Osteoblast (primary cell): ENCODE measurements around the gene MIF. TPM values are rescaled to one million over a fixed set of nuclear protein-coding genes. Genes with fewer than 3 reads are reported as not detected.
A peak's percentile ranks its signal among the peaks of the same experiment; 100 is the strongest.

Experiments used
- DNase-seq: peaks from one replicate; pipeline ENCODE4 v3.0.0; 2011; ENCODE audit warnings: low spot score, mixed read lengths; ENCODE audit not compliant: insufficient read length; ENCODE audit errors: missing footprints
- H2AFZ ChIP-seq: 2 replicates; pipeline ENCODE4 v1.6.0; 2011; ENCODE audit warnings: mild to moderate bottlenecking, low read length
- H3K27ac ChIP-seq: 2 replicates; pipeline ENCODE4 v1.5.1; 2011; ENCODE audit warnings: mild to moderate bottlenecking, low read depth, low read length, moderate library complexity
- H3K27me3 ChIP-seq: 2 replicates; pipeline ENCODE4 v1.6.0; 2012; ENCODE audit warnings: mild to moderate bottlenecking, control low read depth, inconsistent platforms, low read length, moderate library complexity; ENCODE audit not compliant: insufficient read depth
- H3K36me3 ChIP-seq: 2 replicates; pipeline ENCODE4 v1.5.1; 2011; ENCODE audit warnings: mild to moderate bottlenecking, low read length, control low read depth, moderate library complexity; ENCODE audit not compliant: insufficient read depth
- H3K4me1 ChIP-seq: 2 replicates; pipeline ENCODE4 v1.5.1; 2011; ENCODE audit warnings: mild to moderate bottlenecking, low read length, control low read depth, moderate library complexity; ENCODE audit not compliant: insufficient read depth
- H3K4me2 ChIP-seq: 2 replicates; pipeline ENCODE4 v1.6.0; 2011; ENCODE audit warnings: mild to moderate bottlenecking, low read length; ENCODE audit not compliant: insufficient read depth
- H3K4me3 ChIP-seq: fragments of 200-600 bp; sonication (generic); 3 replicates; pipeline ENCODE4 v1.5.1; 2012; ENCODE audit warnings: mild to moderate bottlenecking, low read length, inconsistent platforms; ENCODE audit not compliant: insufficient read depth
- H3K79me2 ChIP-seq: 2 replicates; pipeline ENCODE4 v1.6.0; 2012; ENCODE audit warnings: mild to moderate bottlenecking, low read length, control low read depth, inconsistent platforms; ENCODE audit not compliant: insufficient read depth
- H3K9me3 ChIP-seq: 2 replicates; pipeline ENCODE4 v1.5.1; 2011; ENCODE audit warnings: low read depth, low read length, control low read depth
- H4K20me1 ChIP-seq: 2 replicates; pipeline ENCODE4 v1.6.0; 2012; ENCODE audit warnings: mild to moderate bottlenecking, low read length, control low read depth; ENCODE audit not compliant: insufficient read depth
- CTCF ChIP-seq: IDR thresholded peaks from 2 replicates; pipeline ENCODE4 v1.5.1; 2011; ENCODE audit warnings: mild to moderate bottlenecking, low read depth, low read length, moderate library complexity; ENCODE audit errors: extremely low read depth
- total RNA-seq: library from RNA; depleted of rRNA; stranded (reverse); fragments of >200 nt; gene quantifications from 2 replicates; pipeline ENCODE4 v1.2.3, GENCODE V29; 2012

MIF gene
- total RNA-seq, 1 donor = 131 TPM

GRCh38 chr22:23895599-23896144, 1.5 kb downstream of the MIF start:
- Histone ChIP-seq H3K4me3 (peak overlapping the region; percentile 92), H4K20me1 (peaks cover 16% of the 10 kb centered on the region), H3K9me3 (no peaks in the 10 kb centered on the region), H3K79me2 (peaks cover 22% of the 10 kb centered on the region), H3K27me3 (no peaks in the 10 kb centered on the region), H2AFZ (no peak overlapping the region), H3K27ac (peak overlapping the region; percentile 68), H3K4me1 (peaks cover 11% of the 10 kb centered on the region), H3K4me2 (peak overlapping the region; percentile 90), H3K36me3 (peaks cover 15% of the 10 kb centered on the region)
- no peak for TF ChIP-seq CTCF
- peak; percentile 46 for DNase-seq

- H3K27me3 ChIP-seq = no peaks in the 10 kb centered on the region
- peaks cover 22% of the 10 kb centered on the region for H3K79me2 ChIP-seq
- no peak overlapping the region for H3K4me3 ChIP-seq
- peaks cover 16% of the 10 kb centered on the region for H4K20me1 ChIP-seq
- H3K36me3 ChIP-seq = peaks cover 15% of the 10 kb centered on the region
- peak; percentile 15 for DNase-seq
- TF ChIP-seq CTCF = no peak
- H2AFZ ChIP-seq = no peak overlapping the region
- no peak overlapping the region for H3K4me2 ChIP-seq
- H3K4me1 ChIP-seq = peaks cover 11% of the 10 kb centered on the region
- no peak overlapping the region for H3K27ac ChIP-seq
- no peaks in the 10 kb centered on the region for H3K9me3 ChIP-seq
Observed at GRCh38 chr22:23896166-23896522, 2.0 kb downstream of the MIF start.

GRCh38 chr22:23896523-23897186, 2.5 kb downstream of the MIF start:
- H3K36me3 ChIP-seq = peaks cover 15% of the 10 kb centered on the region
- peaks cover 11% of the 10 kb centered on the region for H3K4me1 ChIP-seq
- peaks cover 22% of the 10 kb centered on the region for H3K79me2 ChIP-seq
- no peaks in the 10 kb centered on the region for H3K27me3 ChIP-seq
- no peak overlapping the region for H3K4me2 ChIP-seq
- no peak for TF ChIP-seq CTCF
- no peak overlapping the region for H3K27ac ChIP-seq
- DNase-seq = peak; percentile 71
- no peak overlapping the region for H2AFZ ChIP-seq
- peaks cover 16% of the 10 kb centered on the region for H4K20me1 ChIP-seq
- no peak overlapping the region for H3K4me3 ChIP-seq
- no peaks in the 10 kb centered on the region for H3K9me3 ChIP-seq

- peaks cover 15% of the 10 kb centered on the region for H3K36me3 ChIP-seq
- H3K79me2 ChIP-seq = peaks cover 22% of the 10 kb centered on the region
- peaks cover 16% of the 10 kb centered on the region for H4K20me1 ChIP-seq
- H3K4me1 ChIP-seq = peaks cover 11% of the 10 kb centered on the region
- no peaks in the 10 kb centered on the region for H3K27me3 ChIP-seq
- H3K4me2 ChIP-seq = no peak overlapping the region
- H3K4me3 ChIP-seq = no peak overlapping the region
- no peak overlapping the region for H2AFZ ChIP-seq
- TF ChIP-seq CTCF = no peak
- H3K9me3 ChIP-seq = no peaks in the 10 kb centered on the region
- DNase-seq = peak; percentile 38
- no peak overlapping the region for H3K27ac ChIP-seq
Observed at GRCh38 chr22:23897320-23897719, 3.1 kb downstream of the MIF start.
